OCI-LY7 (cell line): Measurements from ENCODE around the gene TINAGL1. TPM values are rescaled to one million over a fixed set of nuclear protein-coding genes. Genes with fewer than 3 reads are reported as not detected.

ENCODE experiments used
- BruUV-seq: library from RNA; stranded (reverse); fragments of 400-500 nt; replicated peaks from 2 replicates; lab custom pipeline; 2021; lab: Mats Ljungman, UMichigan
- CTCF ChIA-PET: fragments of 300-600 bp; sonication (Branson Sonifier 250); formaldehyde crosslinking; loops from one replicate; lab custom pipeline; 2022; ENCODE audit warnings: antibody characterized with exemption; ENCODE audit not compliant: unreplicated experiment; lab: Charles Lee
- POLR2A ChIA-PET: fragments of 300-600 bp; sonication (Branson Sonifier 250); formaldehyde crosslinking; loops from one replicate; lab custom pipeline; 2022; ENCODE audit warnings: antibody characterized with exemption; lab: Charles Lee
- DNase-seq: peaks from one replicate; pipeline ENCODE4 v3.0.0-alpha.2; 2015; ENCODE audit warnings: low spot score
- H2AFZ ChIP-seq: fragments of 200-600 bp; sonication (generic), shearing (Covaris generic); 2 replicates; pipeline ENCODE4 v1.6.1; 2014; ENCODE audit warnings: mild to moderate bottlenecking, antibody characterized with exemption, low read length, moderate library complexity
- H3K27ac ChIP-seq: fragments of 200-600 bp; sonication (generic); 2 replicates; pipeline ENCODE4 v1.5.1; 2014; ENCODE audit warnings: mixed run types, low read depth, mild to moderate bottlenecking, moderate library complexity, low read length, inconsistent platforms; ENCODE audit not compliant: poor library complexity, severe bottlenecking
- H3K36me3 ChIP-seq: fragments of 200-600 bp; sonication (generic); 2 replicates; pipeline ENCODE4 v1.6.1; 2014; ENCODE audit warnings: mild to moderate bottlenecking, antibody characterized with exemption, low read length, moderate library complexity, mixed read lengths; ENCODE audit not compliant: insufficient read depth
- H3K4me1 ChIP-seq: fragments of 200-600 bp; sonication (generic); 2 replicates; pipeline ENCODE4 v1.5.1; 2014; ENCODE audit warnings: mild to moderate bottlenecking, low read length; ENCODE audit not compliant: insufficient read depth, poor library complexity, severe bottlenecking
- H3K4me2 ChIP-seq: fragments of 200-600 bp; sonication (generic); 2 replicates; pipeline ENCODE4 v1.6.1; 2014; ENCODE audit warnings: mild to moderate bottlenecking, low read length
- H3K4me3 ChIP-seq: fragments of 200-600 bp; sonication (generic); 2 replicates; pipeline ENCODE4 v1.5.1; 2014; ENCODE audit warnings: mild to moderate bottlenecking, low read depth, low read length; ENCODE audit not compliant: poor library complexity, severe bottlenecking
- H3K79me2 ChIP-seq: fragments of 200-600 bp; sonication (generic); 2 replicates; pipeline ENCODE4 v1.6.1; 2016; ENCODE audit warnings: low read depth, mild to moderate bottlenecking, low read length, moderate library complexity, mixed read lengths; ENCODE audit not compliant: insufficient read depth
- H3K9me2 ChIP-seq: fragments of 200-600 bp; sonication (generic); 2 replicates; pipeline ENCODE4 v1.6.1; 2016; ENCODE audit warnings: mild to moderate bottlenecking, low read length, mixed read lengths; ENCODE audit not compliant: insufficient read depth
- H3K9me3 ChIP-seq: fragments of 200-600 bp; sonication (generic); 2 replicates; pipeline ENCODE4 v1.6.1; 2014; ENCODE audit warnings: mild to moderate bottlenecking, mixed run types, low read length, mixed read lengths
- H4K20me1 ChIP-seq: fragments of 200-600 bp; sonication (generic); 2 replicates; pipeline ENCODE4 v1.6.1; 2014; ENCODE audit warnings: mild to moderate bottlenecking, antibody characterized with exemption, low read length, moderate library complexity, mixed read lengths; ENCODE audit not compliant: insufficient read depth
- CTCF ChIP-seq: fragments of 200-600 bp; sonication (generic); conservative IDR thresholded peaks from 2 replicates; pipeline ENCODE4 v1.5.1; 2014; ENCODE audit warnings: mild to moderate bottlenecking, antibody characterized with exemption, low read length, moderate library complexity, mixed read lengths
- EZH2phosphoT487 ChIP-seq: fragments of 200-600 bp; sonication (generic); IDR thresholded peaks from 2 replicates; pipeline ENCODE4 v1.6.1; 2018; ENCODE audit warnings: low read depth, borderline replicate concordance, mild to moderate bottlenecking, mixed run types, antibody characterized with exemption, low read length, moderate library complexity, mixed read lengths
- intact Hi-C: fragments of 100-400 bp; cut with micrococcal nuclease; formaldehyde crosslinking; loops from one replicate; pipeline ENCODE4 v1.10.0; 2022; ENCODE audit not compliant: unreplicated experiment
- total RNA-seq, 2 experiments: library from RNA; depleted of rRNA in 1 of 2; stranded (reverse); fragments of >200 nt in 1 of 2; shearing (Covaris generic) in 1 of 2; gene quantifications; 2 replicates each; pipeline ENCODE4 v1.2.3, GENCODE V29; 2014 to 2022

Gene TINAGL1
- total RNA-seq, 2 experiments from 2014 or later: 0.17 TPM; not detected in 1

GRCh38 chr1:31623365-31623764 lies 47.0 kb downstream of the TINAGL1 start:
- ChIA-PET CTCF (no interaction called here), POLR2A (no interaction called here)
- Histone ChIP-seq H4K20me1 (no peaks in the 10 kb centered on the region), H3K27ac (no peak overlapping the region), H3K79me2 (no peaks in the 10 kb centered on the region), H3K4me1 (no peaks in the 10 kb centered on the region), H3K9me2 (no peaks in the 10 kb centered on the region), H3K4me2 (no peak overlapping the region), H3K4me3 (no peak overlapping the region), H2AFZ (no peak overlapping the region), H3K36me3 (peaks cover 10% of the 10 kb centered on the region; the same call in 1 of the 2 replicates), H3K9me3 (no peaks in the 10 kb centered on the region)
- BruUV-seq: no TSS peak
- no peak for DNase-seq
- TF ChIP-seq EZH2phosphoT487 (no peak), CTCF (no peak)
- intact Hi-C loops: no loop called here

- Histone ChIP-seq H3K79me2 (no peaks in the 10 kb centered on the region), H3K9me3 (no peaks in the 10 kb centered on the region), H3K36me3 (peaks cover 19% of the 10 kb centered on the region; the same call in 1 of the 2 replicates), H3K27ac (no peak overlapping the region), H3K4me3 (no peak overlapping the region), H2AFZ (no peak overlapping the region), H4K20me1 (no peaks in the 10 kb centered on the region), H3K4me1 (no peaks in the 10 kb centered on the region), H3K4me2 (no peak overlapping the region), H3K9me2 (no peaks in the 10 kb centered on the region)
- ChIA-PET CTCF (no interaction called here), POLR2A (no interaction called here)
- intact Hi-C loops: no loop called here
- DNase-seq: peak; percentile 21
- no TSS peak for BruUV-seq
- no peak for TF ChIP-seq CTCF
- no peak for TF ChIP-seq EZH2phosphoT487
Measured at GRCh38 chr1:31624309-31624708, 48.0 kb downstream of the TINAGL1 start.

- Histone ChIP-seq H3K36me3 (peaks cover 25% of the 10 kb centered on the region), H3K4me3 (no peak overlapping the region), H2AFZ (no peak overlapping the region), H3K4me1 (no peaks in the 10 kb centered on the region), H4K20me1 (no peaks in the 10 kb centered on the region), H3K4me2 (no peak overlapping the region), H3K9me3 (no peaks in the 10 kb centered on the region), H3K79me2 (no peaks in the 10 kb centered on the region), H3K9me2 (no peaks in the 10 kb centered on the region), H3K27ac (no peak overlapping the region)
- CTCF ChIA-PET: no interaction called here
- intact Hi-C loops: no loop called here
- TF ChIP-seq CTCF (no peak), EZH2phosphoT487 (no peak)
- BruUV-seq: no TSS peak
- POLR2A ChIA-PET: no interaction called here
- DNase-seq: no peak
Measured at GRCh38 chr1:31624731-31625514, 48.6 kb downstream of the TINAGL1 start.
